Prostate gland (tissue), 2 donors: ENCODE results near the gene KLHL29.

ENCODE experiments used
- POLR2A ChIP-seq: fragments of 450-650 bp; IDR thresholded peaks from one replicate; pipeline ENCODE4 v1.6.1; 2016; ENCODE audit warnings: antibody characterized with exemption, mild to moderate bottlenecking
- POLR2AphosphoS5 ChIP-seq: sonication (generic); formaldehyde crosslinking; IDR thresholded peaks from one replicate; pipeline ENCODE4 v1.6.1; 2017; ENCODE audit warnings: antibody characterized with exemption
- TF ChIP-seq, protein P1 (sequence below), 4 experiments: fragments of 200-600 bp in 2 of 4; fragments of 450-650 bp in 2 of 4; sonication (generic) in 2 of 4; IDR thresholded peaks; 1 replicate in 3 of 4; 2 replicates in 1 of 4; pipeline ENCODE4 v1.5.1; 2016 to 2019; ENCODE audit warnings: antibody characterized with exemption in 4 of 4, mild to moderate bottlenecking in 2 of 4, moderate library complexity in 2 of 4

DNA sequence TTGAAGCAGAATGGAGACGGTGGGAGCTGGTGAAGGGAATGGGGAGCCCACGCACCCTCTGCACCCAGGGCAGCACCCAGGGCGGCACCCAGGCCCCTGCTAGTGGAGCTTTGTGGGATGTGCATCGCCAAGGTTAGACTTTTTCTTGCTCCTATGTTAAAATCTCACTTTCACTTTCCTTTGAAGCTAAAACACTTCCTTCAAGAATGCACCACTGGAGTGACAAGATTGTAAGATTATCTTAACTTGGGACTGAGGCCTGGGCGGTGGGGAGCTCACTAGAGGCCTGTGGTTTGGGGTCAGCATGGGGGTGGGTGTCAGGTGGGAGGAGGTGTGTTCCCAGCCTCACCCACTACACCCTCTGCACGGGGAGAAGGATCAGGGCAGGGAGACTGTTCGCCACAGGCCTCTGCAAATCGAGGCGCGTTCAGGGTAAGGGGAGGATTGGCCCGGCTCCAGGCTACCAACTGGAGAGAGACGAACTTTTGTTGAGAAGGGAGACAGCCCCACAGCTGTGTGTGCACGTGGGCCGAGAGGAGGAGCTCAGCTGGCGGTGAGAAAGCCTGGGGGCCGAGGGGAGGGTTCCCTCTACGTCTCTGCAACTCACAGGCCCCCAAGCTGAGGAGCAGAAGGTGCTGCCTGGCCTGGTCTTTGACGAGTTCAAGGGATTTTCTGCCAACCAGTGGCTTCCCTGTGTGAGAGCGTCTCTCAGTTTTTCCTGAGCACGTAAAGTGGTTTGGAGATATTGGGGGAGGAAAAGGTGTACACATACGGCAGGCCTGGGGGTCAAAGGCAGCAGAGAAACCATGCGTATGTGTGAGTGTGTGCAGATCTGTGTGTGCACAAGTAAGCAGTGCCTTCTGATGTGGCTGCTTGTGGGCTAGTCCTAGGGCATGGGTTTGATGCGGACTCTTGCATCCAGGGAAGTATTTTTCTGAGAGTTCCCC is 147.7 kb downstream of the KLHL29 start:
- TF ChIP-seq, protein P1, sequence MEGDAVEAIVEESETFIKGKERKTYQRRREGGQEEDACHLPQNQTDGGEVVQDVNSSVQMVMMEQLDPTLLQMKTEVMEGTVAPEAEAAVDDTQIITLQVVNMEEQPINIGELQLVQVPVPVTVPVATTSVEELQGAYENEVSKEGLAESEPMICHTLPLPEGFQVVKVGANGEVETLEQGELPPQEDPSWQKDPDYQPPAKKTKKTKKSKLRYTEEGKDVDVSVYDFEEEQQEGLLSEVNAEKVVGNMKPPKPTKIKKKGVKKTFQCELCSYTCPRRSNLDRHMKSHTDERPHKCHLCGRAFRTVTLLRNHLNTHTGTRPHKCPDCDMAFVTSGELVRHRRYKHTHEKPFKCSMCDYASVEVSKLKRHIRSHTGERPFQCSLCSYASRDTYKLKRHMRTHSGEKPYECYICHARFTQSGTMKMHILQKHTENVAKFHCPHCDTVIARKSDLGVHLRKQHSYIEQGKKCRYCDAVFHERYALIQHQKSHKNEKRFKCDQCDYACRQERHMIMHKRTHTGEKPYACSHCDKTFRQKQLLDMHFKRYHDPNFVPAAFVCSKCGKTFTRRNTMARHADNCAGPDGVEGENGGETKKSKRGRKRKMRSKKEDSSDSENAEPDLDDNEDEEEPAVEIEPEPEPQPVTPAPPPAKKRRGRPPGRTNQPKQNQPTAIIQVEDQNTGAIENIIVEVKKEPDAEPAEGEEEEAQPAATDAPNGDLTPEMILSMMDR (IDR thresholded peaks at IDR 0.05) = no peak
- no peak for TF ChIP-seq POLR2A
- no peak for TF ChIP-seq POLR2AphosphoS5
